ENCODE data around the gene ITGA6. TPM values are rescaled to one million over a fixed set of nuclear protein-coding genes. Genes with fewer than 3 reads are reported as not detected.
A peak's percentile ranks its signal among the peaks of the same experiment; 100 is the strongest.
"Not testable (repeated sequence)": the region's sequence is repeated elsewhere in the genome, so short reads cannot be mapped to it uniquely, and the experiment has no call there.

The ITGA6 gene
- total RNA-seq, 1 donor from 2014 or later: 293 TPM

DNA sequence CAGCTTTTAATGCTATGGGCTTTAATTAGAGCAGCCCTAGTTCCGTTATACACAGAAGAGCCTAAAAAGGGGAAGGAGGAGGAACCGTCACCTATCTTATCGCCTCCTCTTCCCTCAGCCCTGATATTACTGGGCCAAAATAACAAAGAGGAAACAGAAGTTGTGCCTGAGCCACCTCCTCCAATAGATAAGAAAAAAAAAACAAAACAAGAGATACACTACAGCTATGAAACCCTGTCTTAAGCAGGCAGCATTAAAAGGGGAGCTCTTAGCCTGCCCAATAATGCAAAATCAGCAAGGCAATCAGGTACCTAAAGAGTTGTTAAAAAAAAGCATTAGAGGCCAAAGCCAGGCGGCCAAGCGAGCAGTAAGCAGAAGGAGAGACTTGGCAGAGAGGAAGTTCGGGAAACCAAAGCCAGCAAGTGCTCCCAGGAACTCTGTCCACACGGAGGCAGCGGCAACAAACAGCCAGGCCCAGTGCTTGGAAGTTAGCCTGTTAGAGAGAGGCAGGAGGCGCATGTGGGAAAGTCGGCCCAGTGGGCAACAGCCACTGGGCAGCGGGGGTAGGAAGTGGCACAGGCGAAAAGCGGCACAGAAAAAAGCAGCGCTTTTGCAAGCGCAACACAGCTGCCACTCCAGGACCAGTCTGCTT lies 86.7 kb downstream of the ITGA6 start:
- no peak for DNase-seq (ENCODE audit: low read depth, low spot score)

DNA sequence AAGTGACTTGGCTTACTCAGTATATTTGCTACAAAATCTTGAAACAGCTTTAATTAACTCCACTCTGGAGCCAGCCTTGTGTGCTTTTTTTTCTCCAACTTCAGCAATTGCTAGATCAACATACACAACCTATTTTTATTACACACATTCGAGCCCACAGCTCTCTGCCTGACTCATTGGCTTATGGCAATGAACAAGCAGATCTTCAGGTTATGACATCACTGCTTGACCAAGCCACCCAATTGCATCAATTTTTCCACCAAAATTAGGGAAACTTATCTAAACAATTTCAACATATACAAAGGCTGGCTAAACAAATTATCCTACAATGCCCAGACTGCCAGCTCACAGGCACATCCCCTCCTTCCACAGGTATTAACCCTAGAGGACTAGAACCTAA lies 88.9 kb downstream of the ITGA6 start:
- DNase-seq (ENCODE audit: low read depth, low spot score): no peak

DNA sequence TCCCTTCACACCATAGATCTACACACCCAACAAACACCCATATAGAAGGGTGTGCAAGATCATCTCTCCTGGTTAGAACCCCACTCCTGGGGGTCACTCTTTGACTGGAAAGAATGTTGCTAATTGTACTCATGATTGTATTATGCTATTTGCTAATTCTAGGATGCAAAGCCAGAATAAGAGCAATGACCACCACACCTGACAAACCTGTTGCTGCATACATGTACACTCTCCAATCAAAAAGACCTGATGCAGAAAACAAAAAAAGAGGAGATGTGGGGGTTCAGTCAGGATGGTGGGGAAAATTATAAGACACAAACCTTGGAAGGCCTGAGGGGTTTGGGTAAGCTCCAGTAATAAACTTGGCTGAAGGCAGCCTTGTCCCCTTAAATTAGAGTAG lies 91.6 kb downstream of the ITGA6 start:
- DNase-seq (ENCODE audit: low read depth, low spot score): no peak

DNA sequence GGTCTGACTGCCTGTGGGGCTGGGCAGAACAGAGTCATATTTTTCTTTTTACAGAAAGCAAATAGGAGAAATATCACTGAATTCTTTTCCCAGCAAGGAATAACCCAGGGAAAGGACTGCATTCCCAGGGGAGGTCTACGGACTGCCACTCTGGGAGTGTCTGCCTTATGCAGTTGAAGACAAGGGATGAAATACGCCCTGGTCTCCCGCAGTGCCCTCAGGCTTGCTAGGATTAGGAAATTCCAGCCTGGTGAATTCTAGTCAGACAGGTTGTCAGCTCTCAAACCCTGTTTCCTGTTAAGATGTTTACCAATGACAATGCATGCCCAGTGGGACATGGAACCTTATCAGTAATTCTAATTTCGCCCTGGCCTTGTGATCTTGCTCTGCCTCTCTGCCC lies 98.2 kb downstream of the ITGA6 start:
- DNase-seq (ENCODE audit: low read depth, low spot score): no peak

DNA sequence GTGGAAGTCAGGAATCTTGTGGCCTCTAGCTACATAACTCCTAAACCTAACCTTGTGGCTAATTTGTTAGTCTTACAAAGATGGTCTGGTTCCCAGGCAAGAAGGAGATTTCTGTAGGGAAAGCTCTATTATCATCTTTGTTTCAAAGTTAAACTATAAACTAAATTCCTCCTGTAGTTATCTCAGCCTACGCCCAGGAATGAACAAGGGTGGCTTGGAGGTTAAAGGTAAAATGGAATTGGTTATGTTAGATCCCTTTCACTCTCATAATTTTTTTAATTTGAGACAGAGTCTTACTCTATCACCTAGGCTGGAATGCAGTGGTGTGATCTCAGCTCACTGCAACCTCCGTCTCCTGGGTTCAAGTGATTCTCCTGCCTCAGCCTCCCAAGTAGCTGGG lies 103.9 kb downstream of the ITGA6 start:
- no peak for DNase-seq (ENCODE audit: low read depth, low spot score)

DNA sequence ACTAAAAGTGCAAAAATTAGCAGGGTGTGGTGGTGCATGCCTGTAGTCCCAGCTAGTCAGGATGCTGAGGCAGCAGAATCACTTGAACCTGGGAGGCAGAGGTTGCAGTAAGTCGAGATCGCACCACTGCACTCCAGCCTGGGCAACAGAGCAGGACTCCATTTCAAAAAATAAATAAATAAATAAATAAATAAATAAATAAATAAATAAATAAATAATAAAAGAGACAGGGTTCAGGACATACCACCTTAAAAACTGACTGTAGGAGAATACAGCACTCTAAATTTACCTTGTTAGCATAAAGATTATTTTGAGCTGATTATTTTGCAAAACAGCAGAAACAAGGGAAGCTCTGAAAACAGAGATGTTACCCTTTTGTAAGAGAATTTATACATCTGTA lies 105.1 kb downstream of the ITGA6 start:
- DNase-seq (ENCODE audit: low read depth, low spot score): not testable (repeated sequence)

DNA sequence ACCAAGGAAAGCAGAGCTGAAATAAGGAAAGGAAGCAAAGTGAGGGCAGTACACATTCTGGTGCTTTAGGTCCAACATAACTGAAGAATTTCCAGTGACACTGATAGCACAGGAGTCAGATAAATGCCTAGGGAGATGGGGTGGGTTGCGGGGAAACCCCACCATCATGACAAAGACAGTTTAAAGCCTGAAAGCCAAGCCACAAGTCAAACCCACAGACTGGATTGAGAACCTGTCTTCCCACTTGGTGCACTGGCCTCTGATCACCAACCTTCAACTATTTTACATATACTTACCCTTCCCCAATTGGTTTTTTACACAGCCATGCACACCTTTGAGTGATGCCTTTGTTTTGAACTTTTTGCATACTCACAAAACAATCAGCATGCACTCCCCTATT lies 106.3 kb downstream of the ITGA6 start:
- DNase-seq (ENCODE audit: low read depth, low spot score): no peak

DNA sequence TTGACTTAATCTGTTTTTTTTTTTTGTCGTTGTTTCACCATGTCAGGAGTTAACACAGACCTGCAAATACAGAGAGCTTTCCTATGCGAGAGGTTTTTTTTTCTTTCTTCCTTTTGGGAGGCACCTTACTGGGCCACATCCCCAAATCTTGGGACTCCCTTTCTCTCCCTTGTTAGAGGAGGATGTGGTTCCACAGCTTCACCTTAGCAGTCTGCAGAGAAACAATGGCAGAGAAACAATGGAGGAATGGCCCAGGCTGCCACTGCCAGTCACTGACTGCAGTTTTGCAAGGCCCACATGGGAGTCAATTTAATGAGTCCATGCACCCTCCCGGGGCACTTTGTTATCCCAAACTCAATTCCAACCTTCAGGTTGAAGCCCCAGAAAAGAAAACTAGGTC lies 107.7 kb downstream of the ITGA6 start:
- no peak for DNase-seq (ENCODE audit: low read depth, low spot score)

DNA sequence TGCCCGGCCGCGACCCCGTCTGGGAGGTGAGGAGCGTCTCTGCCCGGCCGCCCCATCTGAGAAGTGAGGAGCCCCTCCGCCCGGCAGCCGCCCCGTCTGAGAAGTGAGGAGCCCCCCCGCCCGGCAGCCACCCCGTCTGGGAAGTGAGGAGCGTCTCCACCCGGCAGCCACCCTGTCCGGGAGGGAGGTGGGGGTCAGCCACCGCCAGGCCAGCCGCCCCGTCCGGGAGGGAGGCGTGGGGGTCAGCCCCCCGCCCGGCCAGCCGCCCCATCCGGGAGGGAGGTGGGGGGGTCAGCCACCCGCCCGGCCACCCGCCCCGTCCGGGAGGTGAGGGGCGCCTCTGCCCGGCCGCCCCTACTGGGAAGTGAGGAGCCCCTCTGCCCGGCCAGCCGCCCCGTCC lies 110.5 kb downstream of the ITGA6 start:
- DNase-seq (ENCODE audit: low read depth, low spot score): not testable (repeated sequence)

DNA sequence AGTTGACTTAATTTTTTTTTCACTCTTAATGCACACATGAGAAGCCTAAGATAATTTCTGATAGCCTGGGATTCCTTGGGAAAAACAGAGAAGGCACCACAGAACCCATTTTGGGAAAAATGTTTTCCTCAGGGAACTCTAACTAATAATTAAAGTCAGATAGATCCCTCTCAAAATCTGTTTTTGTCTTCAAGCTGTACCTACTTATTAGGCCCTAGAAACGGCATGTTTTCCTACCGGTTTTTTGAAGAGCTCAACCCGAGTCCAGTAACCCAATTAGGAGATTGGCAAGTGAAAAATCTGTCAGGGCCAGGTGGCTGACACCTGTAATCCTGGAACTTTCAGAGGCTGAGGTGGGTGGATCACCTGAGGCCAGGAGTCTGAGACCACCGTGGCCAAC lies 112.4 kb downstream of the ITGA6 start:
- DNase-seq (ENCODE audit: low read depth, low spot score): no peak

DNA sequence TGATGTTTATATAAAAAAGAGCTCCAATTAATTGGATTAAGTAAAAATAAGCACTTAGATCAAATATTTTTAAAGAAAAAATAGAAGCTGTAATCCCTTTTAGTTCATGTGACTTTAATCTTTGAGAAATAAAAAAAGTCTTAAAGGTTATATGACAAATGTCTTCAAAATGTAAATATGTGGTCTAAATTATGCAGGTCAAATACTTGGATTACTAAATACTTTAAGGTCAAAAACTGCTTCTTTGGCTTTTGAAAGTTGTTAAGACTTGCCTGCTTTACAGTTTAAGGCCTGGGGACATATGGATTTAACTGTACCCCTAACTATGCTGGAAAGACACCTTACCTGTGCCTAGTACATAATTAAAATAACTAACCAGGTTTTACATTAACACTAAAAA lies 113.0 kb downstream of the ITGA6 start:
- no peak for DNase-seq (ENCODE audit: low read depth, low spot score)

DNA sequence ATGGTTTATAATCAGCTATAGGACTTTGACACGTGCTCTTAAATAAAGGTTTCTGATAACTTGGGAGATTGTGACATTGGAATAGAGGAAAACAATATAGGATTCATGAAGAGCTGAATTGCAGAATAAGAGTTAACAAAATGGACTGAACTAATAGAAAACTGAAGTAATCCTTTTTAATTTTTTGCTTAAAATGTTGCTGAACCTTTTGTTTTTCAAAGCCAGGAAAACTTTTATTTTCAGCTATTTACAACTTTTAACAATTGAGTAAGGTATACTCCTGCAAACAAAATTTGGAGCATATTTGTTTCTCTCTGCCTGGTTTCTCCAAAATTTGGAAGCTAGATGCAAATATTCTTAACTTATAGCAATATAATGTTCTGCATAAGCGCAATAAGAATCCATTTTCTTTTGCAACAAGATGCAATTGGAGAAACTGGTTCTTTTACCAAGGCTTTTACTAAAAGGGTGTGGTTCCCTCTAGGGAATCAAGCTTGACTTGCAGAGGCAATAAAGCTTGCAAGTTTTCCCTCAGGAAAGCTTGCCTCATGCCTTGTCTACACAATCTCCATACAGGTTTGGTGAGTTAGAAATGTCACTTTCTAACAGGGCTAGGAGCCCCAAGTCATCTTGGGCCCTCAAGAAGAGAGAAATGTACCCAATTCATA lies 118.2 kb downstream of the ITGA6 start:
- no peak for DNase-seq (ENCODE audit: low read depth, low spot score)

DNA sequence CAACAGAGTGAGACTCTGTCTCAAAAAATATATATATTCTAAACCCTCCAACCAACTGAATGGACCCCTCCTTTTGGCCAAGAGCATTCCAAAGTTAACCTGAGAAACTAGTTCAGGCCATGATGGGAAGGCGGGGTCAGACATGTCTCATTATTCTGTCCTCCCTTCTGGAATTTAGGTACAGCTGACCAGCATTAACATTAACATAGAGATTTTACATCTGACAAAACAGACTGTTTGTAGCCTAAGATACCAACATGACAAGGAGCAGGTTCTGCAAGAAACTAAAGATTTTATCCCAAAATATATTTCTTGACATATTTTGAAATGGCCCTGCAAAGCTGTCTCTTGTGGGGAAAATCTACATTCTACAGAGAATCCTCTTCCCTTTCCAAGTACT lies 121.7 kb downstream of the ITGA6 start:
- DNase-seq (ENCODE audit: low read depth, low spot score): no peak

DNA sequence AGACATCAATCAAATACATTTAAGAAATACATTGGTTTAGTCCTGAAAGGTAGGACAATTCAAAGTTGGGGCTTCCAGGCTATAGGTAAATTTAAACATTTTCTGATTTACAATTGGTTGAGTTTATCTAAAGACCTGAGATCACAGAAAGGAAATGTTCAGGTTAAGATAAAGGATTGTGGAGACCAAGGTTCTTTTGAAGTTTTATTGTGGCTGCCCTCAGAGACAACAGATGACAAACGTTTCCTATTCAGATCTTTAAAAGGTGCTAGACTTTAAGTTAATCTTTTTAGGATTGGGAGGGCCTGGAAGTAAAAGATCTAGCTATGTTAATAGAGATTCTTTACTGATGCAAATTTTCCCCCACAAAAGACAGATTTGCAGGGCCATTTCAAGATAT lies 122.4 kb downstream of the ITGA6 start:
- not testable (repeated sequence) for DNase-seq (ENCODE audit: low read depth, low spot score)

DNA sequence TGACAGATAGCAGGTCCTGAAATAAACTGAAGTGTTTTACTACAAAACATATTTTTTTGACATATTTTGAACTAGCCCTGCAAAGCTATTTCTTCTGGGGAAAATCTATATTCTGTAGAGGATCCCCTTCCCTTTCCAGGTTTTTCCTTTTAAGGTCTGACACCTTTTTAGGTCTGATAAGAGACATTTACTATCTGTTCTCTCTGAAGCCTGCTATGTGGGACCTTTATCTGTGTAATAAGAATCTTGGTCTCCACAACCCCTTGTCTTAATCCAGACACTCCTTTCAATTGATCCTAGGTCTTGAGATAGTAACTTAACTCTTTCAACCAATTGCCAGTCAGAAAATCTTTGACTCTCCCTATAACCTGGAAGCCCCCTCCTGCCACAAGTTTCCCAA lies 123.0 kb downstream of the ITGA6 start:
- no peak for DNase-seq (ENCODE audit: low read depth, low spot score)

DNA sequence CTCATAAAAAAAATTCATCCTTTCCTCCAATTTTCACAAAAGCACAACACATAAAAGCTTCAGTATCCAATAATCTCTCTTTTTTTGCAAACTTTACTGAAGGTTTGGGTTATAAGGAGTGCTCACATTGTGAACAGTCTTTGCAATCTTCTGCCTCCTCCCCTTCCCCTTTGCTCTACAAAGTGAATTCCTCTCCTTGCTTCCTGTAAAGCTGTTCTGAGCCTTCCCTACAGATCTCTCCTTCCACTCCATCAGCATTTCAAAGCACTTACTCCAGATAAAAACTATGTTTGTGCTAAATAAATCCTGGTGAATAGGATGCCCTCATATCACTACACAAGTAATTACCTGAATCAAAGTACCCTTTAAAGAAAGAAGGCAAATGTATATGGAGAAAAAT lies 123.9 kb downstream of the ITGA6 start:
- no peak for DNase-seq (ENCODE audit: low read depth, low spot score)

DNA sequence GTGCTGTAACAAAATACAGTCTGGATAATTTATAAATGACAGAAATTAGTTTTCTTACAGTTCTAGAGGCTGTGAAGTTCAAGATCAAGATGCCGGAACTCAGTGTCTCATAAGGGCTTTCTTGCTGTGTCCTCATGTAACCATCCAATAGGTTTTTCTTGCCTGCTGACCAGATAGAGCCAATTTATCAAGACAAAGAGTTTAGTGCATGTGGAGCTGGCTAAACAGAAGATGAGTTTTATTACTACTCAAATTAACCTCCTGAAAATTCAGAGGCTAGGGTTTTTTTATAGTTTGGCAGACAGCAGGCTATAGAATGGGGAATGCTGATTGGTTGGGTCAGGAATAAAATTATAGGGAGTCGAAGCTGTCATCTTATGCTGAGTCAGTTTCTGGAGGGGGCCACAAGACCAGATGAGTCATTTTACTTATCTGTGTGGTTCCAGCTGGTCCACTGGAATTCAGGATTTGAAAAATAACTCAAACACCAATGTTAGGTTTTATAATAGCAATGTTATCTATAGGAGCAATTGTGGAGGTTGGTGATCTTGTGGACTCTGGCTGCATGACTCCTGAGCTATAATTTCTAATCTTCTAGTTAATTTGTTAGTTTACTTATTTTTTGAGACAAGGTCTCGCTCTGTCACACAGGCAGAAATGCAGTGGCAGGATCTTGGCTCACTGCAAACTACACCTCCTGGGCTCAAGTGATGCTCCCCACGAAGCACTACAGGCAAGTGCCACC lies 125.3 kb downstream of the ITGA6 start:
- DNase-seq (ENCODE audit: low read depth, low spot score): peak; percentile 48

DNA sequence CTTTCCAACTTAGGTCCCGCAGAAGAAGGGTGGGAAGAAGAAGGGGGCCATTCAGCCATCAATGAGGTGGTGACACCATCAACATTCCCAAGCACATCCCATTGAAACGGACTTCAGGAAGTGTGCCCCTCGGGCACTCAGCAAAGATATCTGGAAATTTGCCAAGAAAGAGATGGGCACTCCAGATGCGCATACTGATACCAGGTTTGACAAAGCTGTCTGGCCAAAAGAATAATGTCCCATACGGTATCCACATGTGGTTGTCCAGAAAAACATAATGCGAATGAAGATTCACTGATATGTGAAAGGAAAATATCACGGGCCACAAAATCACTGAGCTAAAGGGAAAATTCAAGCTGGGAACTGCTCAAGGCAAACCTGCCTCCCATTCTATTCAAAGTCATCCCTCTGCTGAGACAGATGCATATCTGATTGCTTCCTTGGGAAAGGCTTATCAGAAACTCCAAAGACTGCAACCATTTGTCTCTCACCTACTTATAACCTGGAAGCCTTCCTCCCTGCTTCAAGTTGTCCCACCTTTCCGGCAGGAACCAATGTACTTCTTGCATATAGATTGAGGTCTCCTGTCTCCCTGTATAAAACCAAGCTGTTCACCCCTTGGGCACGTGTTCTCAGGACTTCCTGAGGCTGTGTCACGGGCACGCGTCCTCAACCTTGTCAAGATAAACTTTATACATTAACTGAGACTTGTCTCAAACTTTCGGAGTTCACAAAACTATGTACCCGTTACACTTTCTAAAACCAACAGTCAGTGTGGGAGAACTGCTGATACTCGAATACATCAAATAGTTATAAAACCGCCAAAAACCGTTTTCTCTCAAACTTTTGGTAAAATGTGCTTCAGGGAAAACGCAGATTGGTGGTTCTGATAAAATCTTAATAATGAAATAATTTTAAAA lies 127.2 kb downstream of the ITGA6 start:
- DNase-seq (ENCODE audit: low read depth, low spot score): no peak

DNA sequence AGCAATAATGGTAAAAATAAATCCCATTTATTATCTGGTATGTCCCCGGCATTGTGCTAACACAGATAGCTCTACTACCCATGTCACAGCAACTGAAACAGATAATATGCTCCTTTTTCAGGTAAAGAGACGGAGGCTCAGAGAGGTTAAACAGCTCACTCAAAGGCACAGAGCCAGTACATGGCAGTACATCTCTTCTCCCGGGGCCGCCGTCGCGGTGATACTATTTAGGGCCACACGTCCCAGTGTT lies 127.8 kb downstream of the ITGA6 start:
- no peak for DNase-seq (ENCODE audit: low read depth, low spot score)
